ENCODE results near the gene ABCF1.

- TF ChIP-seq FOXK2 (IDR thresholded peaks at IDR 0.05) (no peak), CTBP1 (IDR thresholded peaks at IDR 0.05; ENCODE audit: borderline replicate concordance) (no peak), NFRKB (IDR thresholded peaks at IDR 0.05) (no peak)
Observed at GRCh38 chr6:30541515-30542403, 29.5 kb upstream of the ABCF1 start.
